Skeletal muscle cell (primary cell): ENCODE results near the gene IMMP2L.

ENCODE experiments used
- DNase-seq: peaks from one replicate; pipeline ENCODE4 v3.0.0-alpha.2; 2010; ENCODE audit warnings: low read depth
- H3K4me3 ChIP-seq: 2 replicates; pipeline ENCODE4 v1.5.1; 2011; ENCODE audit warnings: low read depth, mild to moderate bottlenecking, control low read depth, low read length, moderate library complexity

Gene IMMP2L

DNA sequence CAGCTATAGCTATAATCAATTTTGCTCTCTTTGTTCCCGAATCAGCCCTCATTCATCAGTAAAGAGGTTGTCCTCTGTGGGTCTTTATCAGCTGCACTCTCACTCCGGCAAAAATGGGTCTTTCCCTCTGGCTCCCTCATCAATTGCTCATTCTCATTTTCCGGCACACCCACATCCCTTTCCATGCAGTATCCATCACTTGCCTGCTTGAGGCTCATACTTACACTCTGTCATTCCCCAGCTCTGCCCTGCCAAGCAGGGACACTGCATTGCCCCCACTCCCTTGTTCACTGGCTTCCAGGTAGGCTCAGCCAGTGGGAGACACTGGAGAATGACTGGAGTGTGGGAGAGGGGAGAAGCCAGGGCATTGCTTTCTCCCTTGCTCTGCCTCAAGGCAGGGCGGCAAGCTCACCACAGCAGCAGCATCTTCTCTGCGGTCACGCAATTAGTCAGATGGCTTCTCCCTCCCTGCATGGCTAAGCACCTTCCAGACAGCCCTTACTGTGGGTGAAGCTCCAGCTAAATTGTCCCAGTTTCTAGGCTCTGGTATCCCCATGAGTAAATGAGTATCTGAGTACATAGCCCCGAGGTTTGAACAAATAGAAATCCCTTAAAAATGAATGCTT, 942.1 kb downstream of the IMMP2L start:
- no peak overlapping the region for H3K4me3 ChIP-seq
- DNase-seq = no peak
